GM12873 (cell line): ENCODE data around the gene CENATAC.

Experiments
- TF ChIP-seq, protein P1 (sequence below): IDR thresholded peaks from 2 replicates; pipeline ENCODE4 v1.5.1; 2012; ENCODE audit warnings: low read depth, mild to moderate bottlenecking, moderate library complexity, low read length, control low read depth; ENCODE audit not compliant: insufficient read depth; ENCODE audit errors: missing control alignments

CENATAC gene

DNA sequence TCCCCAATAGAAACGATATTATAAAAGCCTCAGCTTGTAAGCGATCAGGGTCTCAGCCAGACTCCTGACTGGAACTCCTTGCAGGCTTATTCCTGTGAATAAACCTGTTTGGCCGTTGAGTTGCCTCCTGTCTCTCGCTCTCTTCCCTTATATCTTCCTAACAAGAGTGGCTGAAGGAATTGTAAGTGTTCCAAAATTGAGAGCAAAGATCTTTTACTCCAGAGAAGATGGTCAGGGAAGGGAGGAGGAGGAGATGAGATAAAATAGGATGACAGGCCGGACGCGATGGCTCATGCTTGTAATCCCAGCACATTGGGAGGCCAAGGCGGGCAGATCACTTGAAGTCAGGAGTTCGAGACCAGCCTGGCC is 34.0 kb downstream of the CENATAC start:
- TF ChIP-seq, protein P1, sequence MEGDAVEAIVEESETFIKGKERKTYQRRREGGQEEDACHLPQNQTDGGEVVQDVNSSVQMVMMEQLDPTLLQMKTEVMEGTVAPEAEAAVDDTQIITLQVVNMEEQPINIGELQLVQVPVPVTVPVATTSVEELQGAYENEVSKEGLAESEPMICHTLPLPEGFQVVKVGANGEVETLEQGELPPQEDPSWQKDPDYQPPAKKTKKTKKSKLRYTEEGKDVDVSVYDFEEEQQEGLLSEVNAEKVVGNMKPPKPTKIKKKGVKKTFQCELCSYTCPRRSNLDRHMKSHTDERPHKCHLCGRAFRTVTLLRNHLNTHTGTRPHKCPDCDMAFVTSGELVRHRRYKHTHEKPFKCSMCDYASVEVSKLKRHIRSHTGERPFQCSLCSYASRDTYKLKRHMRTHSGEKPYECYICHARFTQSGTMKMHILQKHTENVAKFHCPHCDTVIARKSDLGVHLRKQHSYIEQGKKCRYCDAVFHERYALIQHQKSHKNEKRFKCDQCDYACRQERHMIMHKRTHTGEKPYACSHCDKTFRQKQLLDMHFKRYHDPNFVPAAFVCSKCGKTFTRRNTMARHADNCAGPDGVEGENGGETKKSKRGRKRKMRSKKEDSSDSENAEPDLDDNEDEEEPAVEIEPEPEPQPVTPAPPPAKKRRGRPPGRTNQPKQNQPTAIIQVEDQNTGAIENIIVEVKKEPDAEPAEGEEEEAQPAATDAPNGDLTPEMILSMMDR: no peak

DNA sequence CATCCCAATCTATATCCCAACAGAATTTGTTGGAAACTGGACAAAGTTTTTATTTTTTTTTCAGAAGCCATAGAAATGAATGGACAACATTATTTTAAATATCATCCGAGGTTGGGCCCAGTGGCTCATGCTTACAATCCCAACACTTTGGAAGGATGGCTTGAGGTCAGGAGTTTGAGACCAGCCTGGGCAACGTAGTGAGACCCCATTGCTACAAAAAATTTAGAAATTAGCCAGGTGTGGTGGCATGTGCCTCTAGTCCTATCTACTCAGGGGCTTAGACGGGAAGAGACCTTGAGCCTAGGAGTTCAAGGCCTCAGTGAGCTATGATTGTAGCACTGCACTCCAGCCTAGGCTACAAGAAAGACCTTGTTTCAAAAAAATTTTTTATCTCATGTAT is 36.9 kb downstream of the CENATAC start:
- TF ChIP-seq, protein P1: no peak

GRCh38 chr11:119038884-119039283 is 40.9 kb downstream of the CENATAC start:
- TF ChIP-seq, protein P1: no peak

DNA sequence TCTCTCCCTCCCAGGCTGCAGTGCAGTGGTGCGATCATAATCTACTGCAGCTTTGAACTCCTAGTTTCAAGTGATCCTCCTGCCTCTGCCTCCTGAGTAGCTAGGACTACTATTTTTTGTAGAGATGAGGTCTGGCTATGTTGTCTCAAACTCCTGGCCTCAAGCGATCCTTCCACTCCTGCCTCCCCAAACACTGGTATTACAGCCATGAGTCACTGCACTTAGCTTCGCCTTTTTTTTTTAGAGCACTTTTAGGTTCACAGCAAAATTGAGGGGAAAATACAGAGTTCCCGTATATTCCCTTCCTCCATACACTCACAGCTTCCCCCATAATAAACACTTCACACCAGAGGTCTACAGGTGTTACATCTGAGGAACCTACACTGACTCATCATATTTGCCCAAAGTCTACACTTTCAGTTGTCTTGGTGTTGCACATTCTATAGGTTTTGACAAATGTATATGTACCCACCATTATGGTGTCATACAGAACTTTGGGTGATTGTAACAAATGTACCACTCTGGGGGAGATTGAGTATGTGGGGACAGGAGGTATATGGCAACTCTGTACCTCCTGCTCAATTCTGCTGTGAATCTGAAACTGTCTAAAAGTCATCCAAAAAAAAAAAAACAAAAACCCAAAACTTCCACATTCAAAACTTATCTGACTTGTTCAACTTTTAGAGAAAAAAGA is 44.0 kb downstream of the CENATAC start:
- TF ChIP-seq, protein P1: no peak

- TF ChIP-seq, protein P1: no peak
Observed at GRCh38 chr11:119042927-119043326, 45.0 kb downstream of the CENATAC start.

GRCh38 chr11:119044708-119045107 is 46.8 kb downstream of the CENATAC start:
- TF ChIP-seq, protein P1: peak; percentile 37

- TF ChIP-seq, protein P1: no peak
Observed at GRCh38 chr11:119046489-119046888, 48.6 kb downstream of the CENATAC start.
